Testis (tissue), 3 donors: Measurements from ENCODE around the gene EPB41. TPM values are rescaled to one million over a fixed set of nuclear protein-coding genes. Genes with fewer than 3 reads are reported as not detected.
"Not testable (repeated sequence)": the region's sequence is repeated elsewhere in the genome, so short reads cannot be mapped to it uniquely, and the experiment has no call there.

Experiments
- DNase-seq: peaks from one replicate; pipeline ENCODE4 v3.0.0-alpha.2; 2019
- H3K27ac ChIP-seq, 2 donors: fragments of 200-600 bp; sonication (generic); one replicate each; pipeline ENCODE4 v1.5.1; 2019
- H3K27me3 ChIP-seq: fragments of 200-600 bp; sonication (generic); one replicate; pipeline ENCODE4 v1.5.1; 2019
- H3K36me3 ChIP-seq: fragments of 200-600 bp; sonication (generic); one replicate; pipeline ENCODE4 v1.5.1; 2017; ENCODE audit warnings: low read depth; ENCODE audit errors: missing control alignments
- H3K4me1 ChIP-seq: fragments of 200-600 bp; sonication (generic); one replicate; pipeline ENCODE4 v1.5.1; 2019
- H3K4me3 ChIP-seq, 2 donors: fragments of 200-600 bp; sonication (generic); one replicate each; pipeline ENCODE4 v1.5.1; 2017 to 2019
- H3K9me3 ChIP-seq: fragments of 200-600 bp; sonication (generic); one replicate; pipeline ENCODE4 v1.5.1; 2017
- POLR2A ChIP-seq: fragments of 450-650 bp; IDR thresholded peaks from one replicate; pipeline ENCODE4 v1.6.1; 2017; ENCODE audit warnings: antibody characterized with exemption, mild to moderate bottlenecking, moderate library complexity
- WGBS, 2 donors: methylation state at CpG; one replicate each; pipeline ENCODE4 v1.1.5; 2018; 5-methylcytosine and 5-hydroxymethylcytosine counted together
- intact Hi-C: fragments of 100-400 bp; cut with DNase I; formaldehyde crosslinking; loops from one replicate; pipeline ENCODE4 v1.15.1; 2023; ENCODE audit warnings: low total_unique reads
- polyA plus RNA-seq: library from polyadenylated mRNA; stranded (reverse); fragments of 350-450 nt; fragmentation: Illumina TruSeq; extraction: RNeasy Lipid Tissue Mini Kit (QIAGEN cat#74804); gene quantifications from one replicate; pipeline ENCODE4 v1.2.3, GENCODE V29; 2014; ENCODE audit warnings: low read depth, low replicate concordance; ENCODE audit not compliant: insufficient read depth
- total RNA-seq, 2 donors: library from RNA; depleted of rRNA; stranded (reverse); fragments of >200 nt; gene quantifications; one replicate each; pipeline ENCODE4 v1.2.3, GENCODE V29; 2016
- TF ChIP-seq, protein P1 (sequence below), 3 experiments: fragments of 450-650 bp in 2 of 3; fragments of 200-600 bp in 1 of 3; sonication (generic) in 1 of 3; IDR thresholded peaks; one replicate each; pipeline ENCODE4 v1.5.1; 2016 to 2019; ENCODE audit warnings: antibody characterized with exemption in 3 of 3, mild to moderate bottlenecking in 2 of 3, moderate library complexity in 1 of 3

The EPB41 gene
- total and polyA plus RNA-seq, 3 donors from 2014 or later: 23.5 to 66.5 (median 46.6) TPM

DNA sequence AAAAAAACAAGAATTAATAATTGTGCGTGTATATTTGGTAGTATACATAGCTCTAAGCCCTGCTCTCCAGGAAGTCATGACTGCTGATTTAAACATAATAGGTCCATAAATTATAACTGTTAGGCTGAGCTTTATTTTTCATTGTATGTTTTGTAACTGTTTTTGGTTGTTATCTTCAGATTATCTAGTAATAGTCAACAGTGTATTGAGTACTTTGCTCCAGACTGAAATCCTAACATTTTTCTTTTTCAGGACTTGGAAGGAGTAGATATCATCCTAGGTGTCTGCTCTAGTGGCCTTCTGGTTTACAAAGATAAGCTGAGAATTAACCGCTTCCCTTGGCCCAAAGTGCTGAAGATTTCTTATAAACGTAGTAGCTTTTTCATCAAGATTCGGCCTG lies 118.5 kb downstream of the EPB41 start:
- no peaks in the 10 kb centered on the region for H3K36me3 ChIP-seq
- H3K4me1 ChIP-seq: no peaks in the 10 kb centered on the region
- intact Hi-C loops: loop anchor here (2.0 kb wide), 1 partner anchor 148 kb away; no protein-coding TSS in a partner anchor
- no peak for DNase-seq
- H3K27ac ChIP-seq: no peak overlapping the region
- 75 to 87% methylated on average over 4 of the region's 4 CpGs for WGBS, 2 donors
- H3K9me3 ChIP-seq: no peaks in the 10 kb centered on the region
- TF ChIP-seq POLR2A: no peak
- TF ChIP-seq, protein P1, sequence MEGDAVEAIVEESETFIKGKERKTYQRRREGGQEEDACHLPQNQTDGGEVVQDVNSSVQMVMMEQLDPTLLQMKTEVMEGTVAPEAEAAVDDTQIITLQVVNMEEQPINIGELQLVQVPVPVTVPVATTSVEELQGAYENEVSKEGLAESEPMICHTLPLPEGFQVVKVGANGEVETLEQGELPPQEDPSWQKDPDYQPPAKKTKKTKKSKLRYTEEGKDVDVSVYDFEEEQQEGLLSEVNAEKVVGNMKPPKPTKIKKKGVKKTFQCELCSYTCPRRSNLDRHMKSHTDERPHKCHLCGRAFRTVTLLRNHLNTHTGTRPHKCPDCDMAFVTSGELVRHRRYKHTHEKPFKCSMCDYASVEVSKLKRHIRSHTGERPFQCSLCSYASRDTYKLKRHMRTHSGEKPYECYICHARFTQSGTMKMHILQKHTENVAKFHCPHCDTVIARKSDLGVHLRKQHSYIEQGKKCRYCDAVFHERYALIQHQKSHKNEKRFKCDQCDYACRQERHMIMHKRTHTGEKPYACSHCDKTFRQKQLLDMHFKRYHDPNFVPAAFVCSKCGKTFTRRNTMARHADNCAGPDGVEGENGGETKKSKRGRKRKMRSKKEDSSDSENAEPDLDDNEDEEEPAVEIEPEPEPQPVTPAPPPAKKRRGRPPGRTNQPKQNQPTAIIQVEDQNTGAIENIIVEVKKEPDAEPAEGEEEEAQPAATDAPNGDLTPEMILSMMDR (IDR thresholded peaks at IDR 0.05): no peak
- H3K4me3 ChIP-seq: no peak overlapping the region
- H3K27me3 ChIP-seq: no peaks in the 10 kb centered on the region

DNA sequence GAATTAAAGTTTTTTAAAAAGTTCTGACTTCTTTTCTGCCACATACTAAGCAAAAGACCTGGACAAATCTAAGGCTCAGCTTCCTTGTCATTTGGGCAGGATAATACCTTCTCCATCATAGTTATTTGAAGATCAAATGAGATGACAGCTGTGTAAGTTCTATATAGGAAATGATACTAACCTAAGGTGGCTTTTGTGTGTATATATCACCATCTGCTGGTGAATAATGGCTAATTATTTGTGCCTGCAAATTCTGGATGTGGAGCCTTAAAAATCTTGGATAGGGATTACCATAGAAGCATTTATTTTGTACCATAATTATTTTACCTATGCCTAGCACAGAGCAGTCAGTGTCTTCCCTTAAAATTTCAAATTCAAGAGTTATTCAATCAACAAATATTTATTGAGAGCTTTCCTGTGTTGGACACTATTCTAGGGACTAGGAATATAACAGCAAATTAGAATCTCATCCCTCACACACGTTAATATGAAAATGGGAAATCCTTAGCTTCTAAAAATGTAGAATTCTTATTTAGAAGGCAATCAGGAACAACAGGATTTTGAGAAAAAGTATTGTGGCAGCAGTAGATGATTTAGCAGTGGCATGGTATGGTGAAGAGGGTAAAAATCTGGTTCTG lies 119.6 kb downstream of the EPB41 start:
- DNase-seq: no peak
- TF ChIP-seq, protein P1 (IDR thresholded peaks at IDR 0.05): peak; percentile 56 to 69 (median 66)
- TF ChIP-seq POLR2A: no peak
- Histone ChIP-seq H3K27me3 (no peaks in the 10 kb centered on the region), H3K4me1 (no peaks in the 10 kb centered on the region), H3K27ac (no peak overlapping the region), H3K9me3 (no peaks in the 10 kb centered on the region), H3K36me3 (no peaks in the 10 kb centered on the region), H3K4me3 (no peak overlapping the region)
- WGBS, 2 donors: 70 to 78% methylated on average over 1 of the region's 1 CpG
- intact Hi-C loops: loop anchor here (2.0 kb wide), 1 partner anchor 149 kb away; no protein-coding TSS in a partner anchor

DNA sequence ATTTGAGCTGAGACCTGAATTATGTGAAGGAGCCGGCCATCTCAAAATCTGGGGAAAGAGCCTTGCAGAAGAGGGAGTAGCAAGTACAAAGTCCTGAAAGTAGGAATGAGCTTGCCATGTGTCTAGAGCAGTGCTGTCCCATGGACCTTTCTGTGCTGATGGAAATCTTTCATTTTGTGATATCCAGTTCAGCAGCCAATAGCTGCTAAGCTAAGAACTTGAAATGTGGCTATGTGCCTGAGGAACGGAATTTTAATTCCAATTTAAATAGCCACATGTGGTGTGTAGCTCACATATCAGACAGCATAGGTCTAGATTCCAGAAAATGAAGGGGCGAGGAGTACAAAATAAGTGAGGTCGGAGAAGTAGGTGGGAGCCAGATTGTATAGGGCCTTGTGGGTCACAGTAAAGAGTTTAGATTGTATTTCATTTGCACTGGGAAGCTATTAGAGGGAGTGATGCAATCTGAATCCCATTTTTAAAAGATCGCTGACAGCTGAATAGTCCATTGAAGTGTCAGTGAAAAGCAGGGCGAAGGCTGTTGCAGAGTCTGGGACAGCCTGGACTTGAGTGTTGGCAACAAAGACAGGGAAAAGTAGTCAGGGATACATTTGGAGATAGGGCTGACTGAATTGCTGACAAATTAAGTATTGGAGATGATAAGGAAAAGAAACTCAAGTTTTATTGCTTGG lies 129.1 kb downstream of the EPB41 start:
- intact Hi-C loops: no loop called here
- Histone ChIP-seq H3K4me1 (peaks cover 4% of the 10 kb centered on the region), H3K27ac (peak overlapping the region in 1 of 2 donors; percentile 33), H3K4me3 (no peak overlapping the region), H3K27me3 (no peaks in the 10 kb centered on the region), H3K36me3 (no peaks in the 10 kb centered on the region), H3K9me3 (no peaks in the 10 kb centered on the region)
- DNase-seq: peak; percentile 51
- TF ChIP-seq, protein P1 (IDR thresholded peaks at IDR 0.05): no peak
- WGBS, 2 donors: 60 to 72% methylated on average over 6 of the region's 6 CpGs

DNA sequence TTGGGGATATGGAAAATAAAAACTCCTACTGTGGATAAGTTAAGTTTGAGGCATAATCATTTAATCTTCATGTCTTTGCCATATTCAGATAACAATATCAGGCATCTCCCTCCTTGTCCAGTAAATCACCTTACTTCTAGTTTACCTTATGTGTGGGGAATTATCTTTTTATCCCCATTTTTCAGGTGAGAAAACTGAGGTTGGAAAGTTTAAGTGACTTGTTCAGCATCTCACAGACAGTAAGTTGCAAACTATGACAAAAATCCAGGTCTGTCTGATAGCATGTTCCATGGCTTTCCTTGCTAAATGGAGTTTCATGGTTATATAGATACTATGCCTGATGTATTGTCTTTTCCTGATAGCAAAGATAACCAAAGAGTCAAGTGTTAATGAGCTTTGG lies 129.6 kb downstream of the EPB41 start:
- H3K27ac ChIP-seq: no peak overlapping the region
- intact Hi-C loops: no loop called here
- TF ChIP-seq, protein P1 (IDR thresholded peaks at IDR 0.05): no peak
- no peak for TF ChIP-seq POLR2A

DNA sequence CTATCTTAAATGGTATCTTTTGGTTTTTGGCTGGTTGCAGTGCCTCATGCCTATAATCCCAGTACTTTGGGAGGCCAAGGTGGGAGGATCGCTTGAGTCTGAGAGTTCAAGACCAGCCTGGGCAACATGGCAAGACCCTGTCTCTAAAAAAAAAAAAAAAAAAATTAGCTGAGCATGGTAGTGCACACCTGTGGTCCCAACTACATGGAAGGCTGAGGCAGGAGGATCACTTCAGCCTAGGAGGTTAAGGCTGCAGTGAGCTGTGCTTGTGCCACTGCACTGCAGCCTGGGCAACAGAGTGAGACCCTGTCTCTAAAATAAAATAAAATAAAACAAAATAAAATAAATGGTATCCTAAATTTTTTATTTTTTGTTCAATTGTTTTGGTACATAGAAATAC lies 131.3 kb downstream of the EPB41 start:
- H3K9me3 ChIP-seq, H3K27ac ChIP-seq, DNase-seq, intact Hi-C loops, H3K27me3 ChIP-seq, H3K4me1 ChIP-seq, H3K36me3 ChIP-seq, H3K4me3 ChIP-seq: not testable (repeated sequence)
- 95 to 100% methylated on average over 1 of the region's 1 CpG for WGBS, 2 donors

More for the DNA sequence above, 129.6 kb downstream of the EPB41 start:
- Histone ChIP-seq H3K9me3 (no peaks in the 10 kb centered on the region), H3K4me3 (no peak overlapping the region), H3K4me1 (peaks cover 4% of the 10 kb centered on the region), H3K36me3 (no peaks in the 10 kb centered on the region), H3K27me3 (no peaks in the 10 kb centered on the region)
- DNase-seq: no peak
